Right renal cortex interstitium (tissue), 3 donors: ENCODE results near the gene WNK2. TPM values are rescaled to one million over a fixed set of nuclear protein-coding genes. Genes with fewer than 3 reads are reported as not detected.

Experiments used
- DNase-seq, 3 donors: peaks; one replicate each; pipeline ENCODE4 v3.0.0-alpha.2; 2013; ENCODE audit warnings: low read depth in 3 of 3, low spot score in 2 of 3
- polyA plus RNA-seq, 3 donors: library from polyadenylated mRNA; unstranded; fragments of 120-200 nt; gene quantifications; one replicate each; pipeline ENCODE4 v1.2.1, GENCODE V29; 2013; ENCODE audit not compliant: insufficient read length in 3 of 3

The WNK2 gene
- polyA plus RNA-seq, 3 donors, result 14.5 to 16.0 (median 15.1) TPM

DNA sequence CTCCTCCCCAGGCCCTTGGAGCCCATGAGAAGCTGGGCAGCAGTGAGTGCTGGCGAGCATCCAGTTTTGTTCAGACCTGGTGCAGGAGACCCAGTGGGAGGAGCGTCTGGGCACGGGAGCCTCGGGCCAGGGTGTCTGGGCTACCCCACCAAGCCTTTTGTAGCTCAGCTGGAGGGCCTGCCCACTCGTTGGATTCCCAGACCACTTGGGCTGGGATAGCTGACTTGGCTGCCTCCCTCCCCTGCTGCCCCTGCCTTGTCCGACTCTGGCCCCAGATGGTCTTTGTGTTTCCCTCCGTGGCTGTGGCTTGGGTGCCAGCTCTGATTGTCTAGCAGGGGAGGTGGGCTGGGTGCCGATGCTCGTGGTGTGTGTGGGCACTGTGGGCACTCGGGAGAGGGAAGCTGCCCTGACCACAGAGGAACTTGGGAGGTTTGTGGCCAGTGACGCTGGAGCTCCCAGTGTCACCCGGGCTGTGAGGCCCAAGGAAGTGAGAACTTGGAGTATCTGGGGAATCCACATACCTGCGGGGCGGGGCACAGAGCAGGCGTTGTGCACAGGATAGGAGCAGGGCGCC is 47.3 kb downstream of the WNK2 start:
- no peak for DNase-seq

DNA sequence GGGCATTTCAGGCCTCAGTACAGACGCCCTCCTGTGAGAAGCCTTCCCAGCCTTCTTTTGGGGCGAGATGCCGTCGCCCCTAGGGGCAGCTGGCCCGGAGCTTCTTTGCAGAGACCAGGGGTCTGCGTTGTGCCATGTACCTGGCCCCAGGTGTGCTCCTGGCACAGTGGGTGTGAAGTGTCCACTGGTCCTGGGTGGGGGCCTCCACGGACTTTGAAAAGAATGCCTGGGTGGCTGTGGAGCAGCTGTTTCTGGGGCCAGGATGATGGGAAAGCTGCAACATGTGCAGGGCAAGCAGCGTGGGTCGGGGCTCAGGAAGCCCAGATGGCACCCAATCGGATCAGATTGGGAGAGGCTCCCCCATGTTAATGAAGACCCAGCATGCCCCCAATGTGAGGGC is 47.8 kb downstream of the WNK2 start:
- DNase-seq, result no peak

GRCh38 chr9:93232388-93232960 is 48.5 kb downstream of the WNK2 start:
- no peak for DNase-seq

DNA sequence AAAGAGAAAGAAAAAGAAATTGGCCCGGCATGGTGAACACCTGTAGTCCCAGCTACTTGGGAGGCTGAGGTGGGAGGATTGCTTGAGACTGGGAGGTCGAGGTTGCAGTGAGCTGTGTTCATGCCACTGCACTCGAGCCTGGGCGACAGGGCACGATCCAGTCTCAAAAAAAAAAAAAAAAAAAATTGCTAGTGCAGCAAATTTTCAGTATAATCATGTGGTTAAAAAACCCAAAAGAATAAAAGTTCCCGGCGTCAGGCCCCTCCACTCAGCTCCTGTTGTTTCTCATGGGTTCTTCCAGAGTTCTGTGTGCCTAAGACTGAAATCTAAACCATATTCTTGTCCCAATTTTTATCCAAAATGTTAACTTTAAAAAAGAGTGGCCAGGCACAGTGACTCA is 49.1 kb downstream of the WNK2 start:
- no peak for DNase-seq

GRCh38 chr9:93234600-93234999 is 50.7 kb downstream of the WNK2 start:
- no peak for DNase-seq

DNA sequence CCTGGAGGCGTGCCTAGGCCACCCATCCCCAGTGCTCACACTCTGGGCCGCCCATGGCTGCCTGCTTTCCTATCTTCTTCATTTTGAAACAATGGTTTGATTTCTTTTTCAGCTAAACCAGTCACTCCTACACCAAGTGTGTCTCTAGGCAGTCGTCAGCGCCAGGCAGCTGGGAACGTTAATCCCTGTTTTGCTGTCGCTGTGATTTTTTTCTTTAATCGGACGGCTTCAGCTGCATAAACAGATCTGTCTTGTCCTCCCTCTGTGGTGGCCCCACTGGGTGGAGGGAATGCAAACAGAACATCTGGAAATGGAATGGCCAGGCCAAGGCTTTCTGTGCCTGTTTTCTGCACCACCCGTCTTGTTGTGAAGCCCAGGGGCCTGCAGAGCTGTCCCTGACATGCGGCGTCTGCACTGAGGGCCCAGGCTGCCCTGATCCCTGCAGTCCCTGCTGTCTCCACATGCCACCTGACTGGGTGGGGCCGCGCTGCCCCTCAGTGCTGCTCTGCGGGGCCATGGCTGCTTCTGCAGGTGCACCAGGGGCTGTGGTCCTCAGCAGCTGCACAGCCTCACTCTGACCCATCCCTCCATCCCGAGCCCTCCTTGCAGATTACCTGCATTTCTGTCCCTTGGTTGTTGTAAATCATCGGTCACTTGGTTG is 51.5 kb downstream of the WNK2 start:
- DNase-seq, result peak in 2 of 3 donors; percentile 50 to 54

- no peak for DNase-seq
Observed at GRCh38 chr9:93236541-93237206, 52.7 kb downstream of the WNK2 start.

DNA sequence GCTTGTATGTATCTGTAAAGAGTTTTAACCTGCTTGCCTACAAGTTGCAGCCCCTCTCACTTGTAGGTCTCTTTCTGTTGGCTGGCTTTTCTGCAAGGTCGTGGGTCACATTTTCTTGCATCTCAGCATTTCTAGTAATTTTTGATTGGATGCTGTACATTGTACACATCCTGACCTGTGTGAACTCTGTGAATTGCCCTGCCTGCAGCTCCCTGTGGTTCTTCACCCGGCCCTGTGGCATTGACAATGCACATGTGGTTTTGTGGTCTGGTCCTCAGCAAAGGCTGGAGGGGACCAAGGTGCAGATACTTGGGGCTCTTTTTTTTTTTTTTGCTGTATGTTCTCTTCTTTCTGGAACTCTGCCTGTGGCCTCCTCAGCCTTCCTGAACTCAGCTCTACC is 53.6 kb downstream of the WNK2 start:
- no peak for DNase-seq

- DNase-seq, result no peak
Observed at GRCh38 chr9:93238953-93239925, 55.3 kb downstream of the WNK2 start.

GRCh38 chr9:93240891-93241334 is 57.0 kb downstream of the WNK2 start:
- DNase-seq, result no peak

DNA sequence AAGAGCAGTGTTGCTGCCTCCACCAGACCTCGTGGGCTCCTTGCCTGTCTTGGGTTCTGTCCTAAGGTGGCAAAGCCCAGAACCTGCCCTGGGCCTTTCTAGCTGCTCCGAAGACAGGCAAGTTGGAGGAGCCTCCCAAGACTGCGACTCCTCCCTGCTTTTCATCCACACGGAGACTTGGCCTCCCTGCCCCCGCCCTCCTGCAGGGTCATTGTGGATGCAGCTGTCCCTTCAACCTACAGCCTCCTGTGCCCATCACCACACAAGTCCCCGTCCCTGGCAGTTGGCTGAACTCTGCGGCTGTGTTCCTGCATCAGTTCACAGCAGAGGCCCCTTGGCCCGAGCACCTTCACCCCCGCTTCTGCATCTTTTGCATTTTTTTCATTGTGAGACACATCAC is 59.2 kb downstream of the WNK2 start:
- DNase-seq, result no peak

DNA sequence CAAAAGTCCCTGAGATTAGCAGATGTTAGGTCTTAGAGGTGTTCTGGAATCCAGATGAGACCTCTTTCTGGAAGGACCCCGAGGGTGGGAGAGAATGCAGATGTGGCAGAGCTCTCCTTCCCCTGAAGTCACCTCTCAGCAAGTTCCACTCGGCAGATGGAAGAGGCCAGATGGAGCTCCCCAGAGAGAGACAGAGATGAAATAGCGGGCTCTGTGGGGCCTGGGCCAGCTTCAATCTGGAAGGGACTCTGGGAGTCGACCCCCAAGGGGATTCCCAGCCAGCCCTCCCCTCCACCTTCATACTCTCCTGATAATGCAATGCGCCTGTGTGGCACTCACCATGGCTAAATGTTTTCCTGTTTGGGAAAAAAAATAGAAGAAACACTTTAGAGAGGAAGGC is 60.2 kb downstream of the WNK2 start:
- no peak for DNase-seq

GRCh38 chr9:93244510-93245436 is 60.8 kb downstream of the WNK2 start:
- DNase-seq, result no peak

DNA sequence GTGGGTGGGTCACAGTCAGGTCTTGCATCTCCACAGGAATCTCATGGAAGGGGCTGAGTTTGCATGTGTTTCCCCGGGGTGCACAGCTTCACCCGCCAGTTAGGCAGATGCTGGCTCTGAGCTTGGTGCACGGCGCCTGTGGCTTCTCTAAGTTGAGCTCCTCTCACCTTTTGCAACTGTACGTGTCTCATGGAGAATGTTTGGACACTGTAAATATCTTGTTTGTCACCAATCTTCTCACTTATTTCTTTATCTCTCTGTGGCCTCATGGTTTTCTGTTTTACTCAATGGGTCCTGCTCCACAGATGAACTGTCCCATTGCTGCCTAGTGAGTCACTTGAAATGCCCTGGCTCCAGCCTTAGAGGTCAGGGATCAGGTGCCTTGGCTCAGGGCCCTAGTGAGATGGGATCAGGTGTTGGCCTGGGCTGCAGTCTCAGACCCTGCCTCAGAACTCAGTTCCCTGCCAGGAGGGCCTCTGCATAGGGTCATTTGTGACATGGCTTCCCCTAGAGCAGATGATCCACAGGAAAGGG is 61.6 kb downstream of the WNK2 start:
- DNase-seq, result no peak

GRCh38 chr9:93246111-93246510 is 62.2 kb downstream of the WNK2 start:
- DNase-seq, result no peak

GRCh38 chr9:93246526-93246925 is 62.6 kb downstream of the WNK2 start:
- DNase-seq, result no peak

DNA sequence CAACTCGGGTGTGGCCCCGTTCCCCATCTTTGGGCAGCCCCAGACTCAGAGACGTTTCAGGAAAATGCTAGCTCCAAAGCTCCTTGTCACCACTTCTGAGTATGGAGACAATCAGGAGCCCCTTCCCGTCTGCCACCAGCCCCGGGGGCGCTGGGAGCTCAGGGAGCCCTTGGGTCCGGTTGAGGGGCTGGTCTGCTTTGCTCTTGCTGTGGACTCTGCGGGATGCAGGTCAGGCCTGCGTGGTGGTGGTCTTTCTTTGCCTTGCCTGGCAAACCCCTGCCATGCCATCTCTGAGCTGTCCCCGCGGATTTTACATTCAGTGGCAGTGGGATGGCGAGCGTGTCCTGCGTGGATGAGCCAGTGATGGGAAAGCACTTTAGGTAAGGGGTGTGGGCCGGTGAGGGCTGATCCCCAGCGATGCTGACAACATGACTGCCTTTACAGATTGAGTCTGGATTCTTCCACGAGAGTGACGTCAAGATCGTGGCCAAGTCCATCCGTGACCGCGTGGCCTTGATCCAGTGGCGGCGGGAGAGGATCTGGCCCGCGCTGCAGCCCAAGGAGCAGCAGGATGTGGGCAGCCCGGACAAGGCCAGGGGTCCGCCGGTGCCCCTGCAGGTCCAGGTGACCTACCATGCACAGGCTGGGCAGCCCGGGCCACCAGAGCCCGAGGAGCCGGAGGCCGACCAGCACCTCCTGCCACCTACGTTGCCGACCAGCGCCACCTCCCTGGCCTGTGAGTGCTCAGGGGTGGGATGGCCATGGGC is 63.3 kb downstream of the WNK2 start:
- no peak for DNase-seq

DNA sequence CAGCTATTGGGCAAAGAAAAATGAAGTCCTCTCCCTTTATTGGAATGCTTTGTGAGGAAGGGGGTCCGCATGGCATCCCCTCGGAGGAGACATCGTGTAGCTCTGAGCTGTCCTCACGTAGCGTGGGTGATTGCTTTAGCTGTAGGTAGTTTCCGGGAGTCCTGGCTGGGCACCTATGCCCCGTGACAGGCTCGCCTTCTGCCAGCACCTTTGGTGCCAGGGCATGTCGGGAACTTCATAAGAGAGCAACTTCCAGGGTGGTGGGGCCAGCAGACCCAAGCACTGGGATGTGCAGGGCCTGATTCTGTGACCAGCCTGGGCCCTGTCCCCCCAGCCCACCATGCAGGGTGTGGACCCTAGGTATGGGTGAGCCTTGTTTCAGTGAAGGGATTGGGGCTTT is 64.0 kb downstream of the WNK2 start:
- no peak for DNase-seq
